ENCODE measurements around the gene OGG1.

OGG1 gene

DNA sequence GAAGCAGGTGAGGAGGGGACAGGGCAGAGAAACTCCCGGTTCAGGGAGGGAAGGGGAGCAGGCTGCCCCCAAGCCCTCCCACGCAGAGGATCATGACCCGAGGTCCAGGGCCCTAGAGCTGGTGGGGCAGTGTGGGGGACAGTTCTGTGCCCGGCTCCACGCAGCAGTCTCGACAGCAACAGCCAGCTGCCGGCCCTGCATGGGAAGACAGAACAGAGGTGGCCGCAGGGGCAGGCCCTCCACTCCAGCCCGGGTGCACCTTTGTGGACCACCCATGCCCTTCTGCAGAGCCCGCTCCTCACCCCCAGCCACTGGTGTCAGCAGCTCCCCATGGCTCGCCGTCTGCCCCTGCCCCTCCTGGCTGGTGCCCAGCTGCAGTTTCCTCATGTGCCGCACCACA is 7.7 kb downstream of the OGG1 start:
- no peak for TF ChIP-seq CTCF (IDR thresholded peaks at IDR 0.05; ENCODE audit: low read depth, low read length, missing control alignments)
- in situ Hi-C loops (cut with HindIII; ENCODE audit: low pct_ligation_motif_present, low sequenced_read_pairs) = no loop called here
- no peak overlapping the region for H3K27ac ChIP-seq
- DNase-seq = no peak
- H3K4me3 ChIP-seq (ENCODE audit: low read depth, low read length) = no peak overlapping the region
- H3K36me3 ChIP-seq (replicated peaks) = peaks cover 28% of the 10 kb centered on the region
- H3K27me3 ChIP-seq (replicated peaks) = no peaks in the 10 kb centered on the region

DNA sequence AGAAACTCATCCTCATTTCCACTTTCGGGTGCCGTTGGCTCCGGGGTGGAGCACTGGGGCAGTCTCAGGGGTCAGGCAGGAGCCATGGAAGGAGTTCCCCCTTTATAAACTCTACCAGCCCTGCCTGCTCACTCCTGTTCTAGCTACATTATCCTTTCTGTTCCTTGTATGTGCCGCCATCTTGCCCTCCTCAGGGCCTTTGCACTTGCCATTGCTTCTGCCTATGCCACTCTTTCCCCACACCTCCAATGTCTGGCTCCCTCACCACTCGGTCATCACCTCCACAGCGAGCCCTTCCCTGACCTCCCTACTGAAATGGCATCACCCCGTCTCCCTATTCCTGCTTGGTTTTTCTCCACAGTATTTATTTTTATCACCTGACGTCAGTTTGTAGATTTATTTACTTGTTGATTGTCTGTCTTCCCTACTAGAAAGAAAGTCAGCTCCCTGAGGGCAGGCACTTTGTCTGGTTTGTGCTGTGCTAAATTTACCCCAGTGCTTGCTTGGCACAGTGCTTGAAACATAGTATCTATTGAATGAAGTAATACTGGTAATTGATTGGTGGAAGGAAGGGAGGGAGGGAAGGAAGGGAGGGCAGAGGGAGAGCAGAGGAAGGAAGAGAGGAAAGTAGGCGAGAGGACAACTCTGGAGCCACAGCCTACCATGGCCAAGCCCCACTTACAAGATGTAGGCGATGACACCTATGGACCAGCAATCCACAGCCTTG is 11.2 kb downstream of the OGG1 start:
- peaks cover 23% of the 10 kb centered on the region for H3K36me3 ChIP-seq (replicated peaks)
- in situ Hi-C loops (cut with HindIII; ENCODE audit: low pct_ligation_motif_present, low sequenced_read_pairs) = no loop called here
- no peak overlapping the region for H3K27ac ChIP-seq

GRCh38 chr3:9761919-9762318 is 12.2 kb downstream of the OGG1 start:
- DNase-seq = no peak
- Histone ChIP-seq H3K27me3 (replicated peaks) (no peaks in the 10 kb centered on the region), H3K4me3 (ENCODE audit: low read depth, low read length) (no peak overlapping the region), H3K36me3 (replicated peaks) (peaks cover 18% of the 10 kb centered on the region), H3K27ac (no peak overlapping the region)
- in situ Hi-C loops (cut with HindIII; ENCODE audit: low pct_ligation_motif_present, low sequenced_read_pairs) = no loop called here
- no peak for TF ChIP-seq CTCF (IDR thresholded peaks at IDR 0.05; ENCODE audit: low read depth, low read length, missing control alignments)

More for the DNA sequence above, 11.2 kb downstream of the OGG1 start:
- H3K27me3 ChIP-seq (replicated peaks) = no peaks in the 10 kb centered on the region
- DNase-seq = no peak
- TF ChIP-seq CTCF (IDR thresholded peaks at IDR 0.05; ENCODE audit: low read depth, low read length, missing control alignments) = no peak
- no peak overlapping the region for H3K4me3 ChIP-seq (ENCODE audit: low read depth, low read length)

- in situ Hi-C loops (cut with HindIII; ENCODE audit: low pct_ligation_motif_present, low sequenced_read_pairs) = no loop called here
- H3K27ac ChIP-seq = no peak overlapping the region
- no peak for DNase-seq
- H3K4me3 ChIP-seq (ENCODE audit: low read depth, low read length) = no peak overlapping the region
- H3K27me3 ChIP-seq (replicated peaks) = no peaks in the 10 kb centered on the region
- H3K36me3 ChIP-seq (replicated peaks) = peaks cover 11% of the 10 kb centered on the region
- no peak for TF ChIP-seq CTCF (IDR thresholded peaks at IDR 0.05; ENCODE audit: low read depth, low read length, missing control alignments)
These were observed 13.1 kb downstream of the OGG1 start for GRCh38 chr3:9762871-9763270.

DNA sequence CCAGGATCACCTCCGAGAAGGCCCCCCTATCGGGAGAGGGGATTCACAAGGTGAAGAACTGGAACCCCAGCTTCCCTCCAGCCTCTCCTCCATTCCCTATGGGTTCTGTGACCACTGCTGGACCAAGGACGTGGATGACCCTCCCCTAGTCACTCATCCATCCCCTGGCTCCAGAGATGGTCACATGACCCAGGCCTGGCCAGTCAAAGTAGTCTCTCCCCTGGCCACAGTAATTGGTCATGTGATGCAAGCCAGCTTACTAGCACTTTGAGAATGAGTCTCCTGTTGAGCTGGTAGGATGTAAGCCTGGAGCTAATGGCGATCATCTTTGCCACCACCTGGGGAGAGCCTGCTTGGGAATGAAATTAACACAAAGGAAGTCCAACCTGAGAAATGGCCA is 16.1 kb downstream of the OGG1 start:
- Histone ChIP-seq H3K36me3 (replicated peaks) (peaks cover 3% of the 10 kb centered on the region), H3K27ac (no peak overlapping the region), H3K4me3 (ENCODE audit: low read depth, low read length) (no peak overlapping the region), H3K27me3 (replicated peaks) (no peaks in the 10 kb centered on the region)
- no peak for TF ChIP-seq CTCF (IDR thresholded peaks at IDR 0.05; ENCODE audit: low read depth, low read length, missing control alignments)
- DNase-seq = no peak
- in situ Hi-C loops (cut with HindIII; ENCODE audit: low pct_ligation_motif_present, low sequenced_read_pairs) = no loop called here

DNA sequence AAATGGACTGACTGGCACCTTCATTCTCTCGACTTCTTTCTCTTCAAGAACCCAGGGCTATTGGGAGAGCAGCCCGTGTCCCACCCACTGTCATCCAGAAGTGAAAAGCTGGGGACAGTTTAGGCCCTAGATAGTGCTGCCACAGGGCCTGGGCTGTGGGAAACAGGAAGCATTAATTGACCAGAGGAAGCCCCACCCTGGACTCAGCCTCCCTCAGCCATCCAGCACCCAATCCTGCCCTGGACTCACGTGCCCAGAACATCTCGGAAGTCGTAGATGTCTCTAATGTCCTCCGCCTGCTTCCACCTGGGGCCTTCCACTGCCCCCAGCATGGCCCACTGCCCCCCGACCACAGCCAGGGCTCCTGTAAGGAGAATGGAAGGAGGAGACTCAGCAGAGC is 17.7 kb downstream of the OGG1 start:
- H3K27ac ChIP-seq = no peak overlapping the region
- in situ Hi-C loops (cut with HindIII; ENCODE audit: low pct_ligation_motif_present, low sequenced_read_pairs) = no loop called here
- H3K27me3 ChIP-seq (replicated peaks) = no peaks in the 10 kb centered on the region
- H3K36me3 ChIP-seq (replicated peaks) = no peaks in the 10 kb centered on the region
- DNase-seq = no peak
- TF ChIP-seq CTCF (IDR thresholded peaks at IDR 0.05; ENCODE audit: low read depth, low read length, missing control alignments) = no peak
- no peak overlapping the region for H3K4me3 ChIP-seq (ENCODE audit: low read depth, low read length)

Data from brain microvascular endothelial cell (primary cell).